Upper lobe of left lung (tissue), 4 donors: ENCODE data around the gene AVEN.

ENCODE experiments used
- CTCF ChIP-seq, 6 experiments: fragments of 450-650 bp in 4 of 6; fragments of 200-600 bp in 2 of 6; sonication (generic) in 2 of 6; IDR thresholded peaks; one replicate each; pipeline ENCODE4 v1.5.1; 2016 to 2019; ENCODE audit warnings: antibody characterized with exemption in 6 of 6
- POLR2A ChIP-seq, 4 donors: fragments of 450-650 bp; IDR thresholded peaks; one replicate each; pipeline ENCODE4 v1.5.1; 2016 to 2017; ENCODE audit warnings: antibody characterized with exemption in 4 of 4, mild to moderate bottlenecking in 2 of 4

- TF ChIP-seq POLR2A (IDR thresholded peaks at IDR 0.05) (no peak), CTCF (IDR thresholded peaks at IDR 0.05) (no peak)
Observed at GRCh38 chr15:33823119-33823518, 215.9 kb downstream of the AVEN start.
